Urinary bladder (tissue), 4 donors: ENCODE data around the gene LANCL2. TPM values are rescaled to one million over a fixed set of nuclear protein-coding genes. Genes with fewer than 3 reads are reported as not detected.

Experiments used
- DNase-seq: peaks from one replicate; pipeline ENCODE4 v3.0.0-alpha.2; 2015; ENCODE audit errors: extremely low spot score
- H3K27ac ChIP-seq: one replicate; pipeline ENCODE4 v1.5.1; 2013; ENCODE audit warnings: low read depth, mild to moderate bottlenecking, moderate library complexity
- H3K36me3 ChIP-seq: one replicate; pipeline ENCODE4 v1.6.1; 2013; ENCODE audit warnings: mild to moderate bottlenecking, moderate library complexity; ENCODE audit not compliant: insufficient read depth
- H3K4me1 ChIP-seq: one replicate; pipeline ENCODE4 v1.6.1; 2013; ENCODE audit warnings: mild to moderate bottlenecking, moderate library complexity; ENCODE audit not compliant: insufficient read depth
- H3K4me3 ChIP-seq: one replicate; pipeline ENCODE4 v1.5.1; 2013; ENCODE audit warnings: low read depth, low read length
- WGBS: extraction: QIAGEN DNeasy Blood & Tissue Kit; methylation state at CpG from one replicate; pipeline ENCODE4 v1.1.7; 2013; 5-methylcytosine and 5-hydroxymethylcytosine counted together
- polyA plus RNA-seq: library from polyadenylated mRNA; stranded (reverse); fragments of 200-250 nt; gene quantifications from one replicate; pipeline ENCODE4 v1.2.3, GENCODE V29; 2013
- total RNA-seq: library from RNA; depleted of rRNA; stranded (reverse); fragments of >200 nt; gene quantifications from one replicate; pipeline ENCODE4 v1.2.3, GENCODE V29; 2014
- donor health status: healthy with polysubstance abuse.
- donor health status: healthy.

LANCL2 gene
- total and polyA plus RNA-seq, 2 donors: 7.5 to 13.2 TPM

- no peaks in the 10 kb centered on the region for H3K36me3 ChIP-seq
- no peak overlapping the region for H3K27ac ChIP-seq
- H3K4me1 ChIP-seq: no peaks in the 10 kb centered on the region
- no peak overlapping the region for H3K4me3 ChIP-seq
- DNase-seq: no peak
- WGBS: 79% methylated on average over 4 of the region's 4 CpGs
Measured at GRCh38 chr7:55427342-55427741, 62.2 kb downstream of the LANCL2 start.

- Histone ChIP-seq H3K27ac (no peak overlapping the region), H3K36me3 (no peaks in the 10 kb centered on the region)
- 55% methylated on average over 11 of the region's 11 CpGs for WGBS
Measured at GRCh38 chr7:55427800-55428199, 62.7 kb downstream of the LANCL2 start.

GRCh38 chr7:55429835-55430499 is 64.8 kb downstream of the LANCL2 start:
- WGBS: 73% methylated on average over 11 of the region's 11 CpGs

More at GRCh38 chr7:55427800-55428199, 62.7 kb downstream of the LANCL2 start:
- no peak for DNase-seq
- no peaks in the 10 kb centered on the region for H3K4me1 ChIP-seq
- H3K4me3 ChIP-seq: no peak overlapping the region

GRCh38 chr7:55431898-55432297 is 66.8 kb downstream of the LANCL2 start:
- no peak overlapping the region for H3K27ac ChIP-seq
- 50% methylated on average over 2 of the region's 2 CpGs for WGBS
- no peak for DNase-seq

More at GRCh38 chr7:55429835-55430499, 64.8 kb downstream of the LANCL2 start:
- DNase-seq: no peak
- Histone ChIP-seq H3K4me1 (no peaks in the 10 kb centered on the region), H3K4me3 (no peak overlapping the region), H3K27ac (no peak overlapping the region), H3K36me3 (no peaks in the 10 kb centered on the region)

GRCh38 chr7:55432506-55432905 is 67.4 kb downstream of the LANCL2 start:
- DNase-seq: no peak
- WGBS: 81% methylated on average over 3 of the region's 3 CpGs
- Histone ChIP-seq H3K4me3 (no peak overlapping the region), H3K27ac (no peak overlapping the region), H3K36me3 (no peaks in the 10 kb centered on the region), H3K4me1 (no peaks in the 10 kb centered on the region)

More at GRCh38 chr7:55431898-55432297, 66.8 kb downstream of the LANCL2 start:
- H3K4me3 ChIP-seq: no peak overlapping the region
- no peaks in the 10 kb centered on the region for H3K36me3 ChIP-seq
- H3K4me1 ChIP-seq: no peaks in the 10 kb centered on the region

GRCh38 chr7:55432939-55433784 is 68.0 kb downstream of the LANCL2 start:
- H3K4me3 ChIP-seq: no peak overlapping the region
- no peaks in the 10 kb centered on the region for H3K4me1 ChIP-seq
- no peak overlapping the region for H3K27ac ChIP-seq
- no peaks in the 10 kb centered on the region for H3K36me3 ChIP-seq
- DNase-seq: no peak
- WGBS: 59% methylated on average over 13 of the region's 13 CpGs

- no peak for DNase-seq
- no peak overlapping the region for H3K4me3 ChIP-seq
- no peak overlapping the region for H3K27ac ChIP-seq
- H3K36me3 ChIP-seq: no peaks in the 10 kb centered on the region
- no peaks in the 10 kb centered on the region for H3K4me1 ChIP-seq
- 77% methylated on average over 10 of the region's 10 CpGs for WGBS
Measured at GRCh38 chr7:55435466-55435865, 70.3 kb downstream of the LANCL2 start.

GRCh38 chr7:55436457-55436856 is 71.3 kb downstream of the LANCL2 start:
- Histone ChIP-seq H3K4me3 (no peak overlapping the region), H3K36me3 (no peaks in the 10 kb centered on the region), H3K4me1 (no peaks in the 10 kb centered on the region), H3K27ac (no peak overlapping the region)
- no peak for DNase-seq
- 88% methylated on average over 10 of the region's 10 CpGs for WGBS

- 76% methylated on average over 1 of the region's 1 CpG for WGBS
- Histone ChIP-seq H3K36me3 (no peaks in the 10 kb centered on the region), H3K4me3 (no peak overlapping the region), H3K4me1 (no peaks in the 10 kb centered on the region), H3K27ac (no peak overlapping the region)
- DNase-seq: no peak
Measured at GRCh38 chr7:55437375-55437774, 72.2 kb downstream of the LANCL2 start.

- H3K4me1 ChIP-seq: no peaks in the 10 kb centered on the region
- no peak for DNase-seq
- H3K36me3 ChIP-seq: no peaks in the 10 kb centered on the region
- H3K4me3 ChIP-seq: no peak overlapping the region
- H3K27ac ChIP-seq: no peak overlapping the region
- 93% methylated on average over 13 of the region's 13 CpGs for WGBS
Measured at GRCh38 chr7:55438085-55438756, 73.1 kb downstream of the LANCL2 start.

- WGBS: 63% methylated on average over 19 of the region's 19 CpGs
- Histone ChIP-seq H3K4me3 (no peak overlapping the region), H3K4me1 (no peaks in the 10 kb centered on the region), H3K27ac (no peak overlapping the region), H3K36me3 (no peaks in the 10 kb centered on the region)
- DNase-seq: no peak
Measured at GRCh38 chr7:55438757-55439525, 73.8 kb downstream of the LANCL2 start.

- no peak overlapping the region for H3K4me3 ChIP-seq
- 68% methylated on average over 10 of the region's 10 CpGs for WGBS
- H3K36me3 ChIP-seq: no peaks in the 10 kb centered on the region
- H3K4me1 ChIP-seq: no peaks in the 10 kb centered on the region
- H3K27ac ChIP-seq: no peak overlapping the region
- no peak for DNase-seq
Measured at GRCh38 chr7:55439627-55440026, 74.5 kb downstream of the LANCL2 start.

- Histone ChIP-seq H3K4me1 (no peaks in the 10 kb centered on the region), H3K36me3 (no peaks in the 10 kb centered on the region), H3K27ac (no peak overlapping the region), H3K4me3 (no peak overlapping the region)
- 87% methylated on average over 13 of the region's 13 CpGs for WGBS
- no peak for DNase-seq
Measured at GRCh38 chr7:55440040-55440690, 75.0 kb downstream of the LANCL2 start.
